Left lung (tissue), 10 donors: ENCODE data around the gene NOXO1. TPM values are rescaled to one million over a fixed set of nuclear protein-coding genes. Genes with fewer than 3 reads are reported as not detected.

ENCODE experiments used
- ATAC-seq: fragments of 200-7000 bp; cut with Tn5 transposase; one replicate; pipeline ENCODE4 v1.9.1; 2020; ENCODE audit warnings: moderate library complexity
- DNase-seq, 4 donors: peaks; one replicate each; pipeline ENCODE4 v3.0.0-alpha.2; 2013 to 2020
- H3K27ac ChIP-seq, 2 donors: fragments of 200-600 bp; sonication (generic) in 1 of 2; one replicate each; pipeline versions ENCODE4 v1.5.0 to v1.8.0; 2020 to 2021
- H3K27me3 ChIP-seq, 2 donors: fragments of 200-600 bp; sonication (generic) in 1 of 2; one replicate each; pipeline versions ENCODE4 v1.5.0 to v1.8.0; 2020 to 2021
- H3K36me3 ChIP-seq, 2 donors: fragments of 200-600 bp; sonication (generic) in 1 of 2; one replicate each; pipeline versions ENCODE4 v1.5.0 to v1.8.0; 2020 to 2021
- H3K4me1 ChIP-seq, 2 donors: fragments of 200-600 bp; one replicate each; pipeline ENCODE4 v1.8.0; 2021
- H3K4me3 ChIP-seq, 2 donors: fragments of 200-600 bp; sonication (generic) in 1 of 2; one replicate each; pipeline versions ENCODE4 v1.5.0 to v1.8.0; 2020 to 2021; ENCODE audit warnings: mild to moderate bottlenecking in 1 of 2
- H3K9me3 ChIP-seq, 2 donors: fragments of 200-600 bp; sonication (generic) in 1 of 2; one replicate each; pipeline versions ENCODE4 v1.5.0 to v1.8.0; 2020 to 2021
- CTCF ChIP-seq, 2 donors: fragments of 200-600 bp; sonication (generic) in 1 of 2; IDR thresholded peaks; one replicate each; pipeline versions ENCODE4 v1.5.0 to v1.8.0; 2021; ENCODE audit warnings: antibody characterized with exemption in 2 of 2
- intact Hi-C, 2 donors: fragments of 100-400 bp; cut with DNase I; formaldehyde crosslinking; loops; one replicate each; pipeline versions ENCODE4 v1.11.2 to v1.14.2; 2022
- polyA plus RNA-seq, 6 donors: library from polyadenylated mRNA; unstranded; fragments of 120-200 nt; gene quantifications; one replicate each; pipeline ENCODE4 v1.2.1, GENCODE V29; 2013; ENCODE audit not compliant: insufficient read length in 6 of 6
- total RNA-seq, 2 donors: library from RNA; stranded (reverse); fragmentation: NEBNext Ultra II Directional; extraction: Animal tissue kit (Norgen Biotek cat#: 25700); gene quantifications; one replicate each; pipeline ENCODE4 v1.2.1, GENCODE V29; 2021
- donor health status: DM: no; HTN: yes; CAD: no.
- donor health status: DM: no; HTN: no; CAD: no.

The NOXO1 gene
- total and polyA plus RNA-seq, 8 donors, result 0.30 to 5.6 (median 0.64) TPM; not detected in 2

- intact Hi-C loops, result no loop called here
- peaks cover 0 to 45% of the 10 kb centered on the region in 2 donors for H3K36me3 ChIP-seq
- H3K27ac ChIP-seq, result peak overlapping the region; percentile 57 to 63
- peaks cover 12 to 27% of the 10 kb centered on the region in 2 donors for H3K4me1 ChIP-seq
- DNase-seq (peak in 1 of 4 donors; percentile 78), ATAC-seq (peak; percentile 1)
- peaks cover 24 to 64% of the 10 kb centered on the region in 2 donors for H3K27me3 ChIP-seq
- no peak for TF ChIP-seq CTCF (IDR thresholded peaks at IDR 0.05)
- H3K9me3 ChIP-seq, result no peaks in the 10 kb centered on the region
- H3K4me3 ChIP-seq, result peak overlapping the region in 1 of 2 donors; percentile 32
Observed at GRCh38 chr16:1980030-1980769, 1.1 kb downstream of the NOXO1 start.

- no peak for TF ChIP-seq CTCF (IDR thresholded peaks at IDR 0.05)
Observed at GRCh38 chr16:1979271-1980029, 1.8 kb downstream of the NOXO1 start.

DNA sequence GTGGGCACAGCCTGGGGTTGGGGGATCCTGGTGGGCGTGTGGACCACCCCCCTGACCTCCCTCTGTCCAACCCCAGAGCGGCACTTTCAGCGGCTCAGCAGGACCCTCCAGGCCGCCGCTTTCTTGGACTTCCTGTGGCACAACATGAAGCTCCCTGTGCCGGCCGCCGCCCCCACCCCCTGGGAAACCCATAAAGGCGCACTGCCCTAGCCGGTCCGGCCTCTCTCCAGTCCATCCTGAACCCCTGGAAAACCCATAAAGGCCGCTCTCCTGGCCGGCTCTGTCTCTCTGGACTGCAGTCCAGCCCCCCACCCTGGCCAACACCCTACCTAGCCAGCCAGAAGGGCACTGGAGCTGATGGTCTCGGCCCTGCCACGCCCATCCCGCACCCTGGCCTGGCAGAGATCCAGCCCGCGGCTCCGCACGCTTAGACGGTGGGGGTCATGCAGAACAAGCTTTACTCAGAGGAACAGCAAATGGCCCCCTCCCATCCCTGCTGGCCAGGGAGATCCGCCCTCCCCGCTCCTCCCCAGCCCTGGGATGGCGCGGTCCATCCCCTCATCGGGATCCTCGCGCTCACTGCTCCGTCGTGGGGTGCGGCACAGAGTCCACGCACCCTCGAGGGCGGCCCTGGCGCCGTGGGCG, 2.7 kb downstream of the NOXO1 start:
- Histone ChIP-seq H3K9me3 (no peaks in the 10 kb centered on the region), H3K4me1 (peaks cover 5 to 20% of the 10 kb centered on the region in 2 donors), H3K36me3 (peaks cover 0 to 57% of the 10 kb centered on the region in 2 donors), H3K27ac (peak overlapping the region in 1 of 2 donors; percentile 57), H3K4me3 (peak overlapping the region in 1 of 2 donors; percentile 32), H3K27me3 (peaks cover 24 to 63% of the 10 kb centered on the region in 2 donors)
- no peak for TF ChIP-seq CTCF (IDR thresholded peaks at IDR 0.05)
- peak in 1 of 4 donors; percentile 76 for DNase-seq
- ATAC-seq, result no peak
- intact Hi-C loops, result no loop called here

More at GRCh38 chr16:1979271-1980029, 1.8 kb downstream of the NOXO1 start:
- H3K27me3 ChIP-seq, result peaks cover 24 to 64% of the 10 kb centered on the region in 2 donors
- intact Hi-C loops, result no loop called here
- peak overlapping the region; percentile 57 to 63 for H3K27ac ChIP-seq
- H3K9me3 ChIP-seq, result no peaks in the 10 kb centered on the region
- H3K36me3 ChIP-seq, result peaks cover 0 to 51% of the 10 kb centered on the region in 2 donors
- H3K4me3 ChIP-seq, result peak overlapping the region in 1 of 2 donors; percentile 32
- DNase-seq, result peak in 3 of 4 donors; percentile 49 to 93 (median 85)
- H3K4me1 ChIP-seq, result peaks cover 5 to 19% of the 10 kb centered on the region in 2 donors
- ATAC-seq, result peak; percentile 77

DNA sequence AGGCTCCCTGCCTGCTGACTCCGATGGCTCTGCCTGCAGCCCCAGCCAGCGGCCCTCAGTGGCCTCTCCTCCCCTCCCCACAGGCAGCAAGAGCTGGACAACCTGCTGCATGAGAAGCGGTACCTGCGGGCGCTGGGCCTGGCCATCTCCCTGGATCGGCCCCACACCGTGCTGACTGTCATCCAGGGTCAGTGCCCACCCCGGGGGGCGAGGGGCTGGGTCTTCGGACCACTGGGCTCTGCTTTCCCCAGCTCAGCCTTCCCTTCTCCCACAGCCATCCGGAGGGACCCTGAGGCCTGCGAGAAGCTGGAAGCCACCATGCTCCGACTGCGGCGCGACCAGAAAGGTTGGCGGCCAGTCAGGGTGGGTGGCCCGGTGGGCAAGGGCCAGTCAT, 3.4 kb downstream of the NOXO1 start:
- ATAC-seq (no peak), DNase-seq (peak in 1 of 4 donors; percentile 73)
- Histone ChIP-seq H3K36me3 (peaks cover 0 to 57% of the 10 kb centered on the region in 2 donors), H3K9me3 (no peaks in the 10 kb centered on the region), H3K27me3 (peaks cover 24 to 56% of the 10 kb centered on the region in 2 donors), H3K4me3 (no peak overlapping the region), H3K4me1 (peaks cover 4 to 20% of the 10 kb centered on the region in 2 donors), H3K27ac (no peak overlapping the region)
- TF ChIP-seq CTCF (IDR thresholded peaks at IDR 0.05), result no peak
- intact Hi-C loops, result no loop called here
